Lower leg skin (tissue), 4 donors: Measurements from ENCODE around the gene ANKHD1. TPM values are rescaled to one million over a fixed set of nuclear protein-coding genes. Genes with fewer than 3 reads are reported as not detected.

Experiments used
- DNase-seq, 2 donors: peaks; one replicate each; pipeline ENCODE4 v3.0.0-alpha.2; 2019; ENCODE audit warnings: low spot score in 2 of 2
- H3K4me3 ChIP-seq: fragments of 200-600 bp; sonication (generic); 2 replicates; pipeline ENCODE4 v1.5.1; 2017; ENCODE audit warnings: mild to moderate bottlenecking, low read depth; ENCODE audit not compliant: poor library complexity, severe bottlenecking
- CTCF ChIP-seq, 3 donors: fragments of 450-650 bp; IDR thresholded peaks; one replicate each; pipeline ENCODE4 v1.5.1; 2016; ENCODE audit warnings: antibody characterized with exemption in 3 of 3, mild to moderate bottlenecking in 3 of 3, moderate library complexity in 2 of 3
- POLR2A ChIP-seq, 2 donors: fragments of 450-650 bp; IDR thresholded peaks; one replicate each; pipeline ENCODE4 v1.6.1; 2016 to 2017; ENCODE audit warnings: antibody characterized with exemption in 2 of 2, mild to moderate bottlenecking in 1 of 2, moderate library complexity in 1 of 2
- WGBS, 2 donors: methylation state at CpG; one replicate each; pipeline ENCODE4 v1.1.5; 2018; 5-methylcytosine and 5-hydroxymethylcytosine counted together
- intact Hi-C: fragments of 100-400 bp; cut with DNase I; formaldehyde crosslinking; loops from one replicate; pipeline ENCODE4 v1.15.0; 2023; ENCODE audit warnings: low total_unique reads
- total RNA-seq, 4 donors: library from RNA; depleted of rRNA; stranded (reverse); fragments of >200 nt; gene quantifications; one replicate each; pipeline ENCODE4 v1.1.0, GENCODE V29; 2016

ANKHD1 gene
- total RNA-seq, 4 donors from 2014 or later = 73.6 to 165 (median 101) TPM

DNA sequence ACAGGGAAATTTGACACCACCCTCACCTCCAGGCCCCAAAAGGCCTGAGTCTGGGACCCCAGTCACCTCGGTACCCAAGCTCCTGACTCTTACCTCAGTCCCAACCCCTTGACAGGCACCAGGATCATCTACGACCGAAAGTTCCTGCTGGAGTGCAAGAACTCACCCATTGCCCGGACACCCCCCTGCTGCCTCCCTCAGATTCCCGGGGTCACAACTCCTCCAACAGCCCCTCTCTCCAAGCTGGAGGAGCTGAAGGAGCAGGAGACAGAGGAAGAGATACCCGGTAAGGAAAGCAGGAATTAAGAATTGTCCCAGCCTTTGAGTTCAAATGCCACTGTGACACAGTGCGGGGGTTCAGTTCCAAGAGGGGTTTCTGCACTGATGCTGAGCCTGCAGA lies 147.2 kb downstream of the ANKHD1 start:
- WGBS, 2 donors = 83 to 84% methylated on average over 5 to 7 of the region's 7 CpGs
- DNase-seq = peak in 1 of 2 donors; percentile 79
- TF ChIP-seq POLR2A (IDR thresholded peaks at IDR 0.05) = no peak
- no peak for TF ChIP-seq CTCF (IDR thresholded peaks at IDR 0.05)
- intact Hi-C loops = loop anchor here (10.0 kb wide), 1 partner anchor 164 kb away; no protein-coding TSS in a partner anchor
- no peak overlapping the region for H3K4me3 ChIP-seq

- intact Hi-C loops = loop anchor here (10.0 kb wide), 1 partner anchor 165 kb away; no protein-coding TSS in a partner anchor
Measured at GRCh38 chr5:140549237-140550144, 147.9 kb downstream of the ANKHD1 start.

DNA sequence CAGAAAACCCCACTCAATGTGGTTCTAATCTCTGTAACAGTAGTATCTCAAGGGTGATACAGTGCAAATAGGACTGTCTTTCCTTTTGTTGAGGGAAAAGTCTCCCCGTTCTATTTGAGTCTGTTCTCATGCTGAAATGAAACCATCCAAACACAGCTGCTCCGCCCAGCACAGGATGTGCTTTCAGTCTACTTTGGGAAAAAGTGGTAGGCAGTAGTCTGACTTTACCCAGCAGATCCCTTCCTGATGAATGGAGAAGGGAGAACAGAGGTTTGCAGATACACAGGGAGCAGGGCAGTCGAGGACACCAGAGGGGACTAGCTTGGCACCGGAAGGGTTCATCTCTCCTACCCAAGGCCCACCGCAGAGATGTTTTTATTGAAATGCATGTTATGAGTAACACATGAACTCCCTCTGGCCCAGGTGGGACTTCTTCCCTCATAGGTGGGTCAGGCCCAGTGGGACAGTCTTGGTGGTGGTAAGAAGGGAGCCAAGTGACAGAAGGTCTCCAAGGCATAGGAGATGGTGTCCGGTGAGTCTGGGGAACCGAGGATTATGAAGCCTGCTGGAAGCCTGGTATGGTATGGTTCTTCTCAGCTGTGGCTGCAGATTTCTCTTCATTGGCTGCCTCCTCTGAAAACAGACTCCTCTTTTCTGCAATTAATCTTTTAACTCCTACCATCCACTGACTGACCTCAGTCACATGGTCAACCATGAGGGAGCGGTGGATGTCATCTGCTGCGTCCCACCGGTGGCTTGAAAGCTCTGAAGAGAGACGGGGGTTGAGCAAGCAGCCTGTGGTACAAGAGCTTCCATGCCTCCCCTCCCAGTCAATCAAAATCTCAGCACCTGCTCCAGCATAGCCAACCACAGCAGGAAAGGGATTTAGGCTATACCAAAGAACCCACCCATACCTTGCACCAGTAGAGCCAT lies 148.8 kb downstream of the ANKHD1 start:
- intact Hi-C loops = no loop called here
- 88 to 93% methylated on average over 11 of the region's 11 CpGs for WGBS, 2 donors
- no peak overlapping the region for H3K4me3 ChIP-seq
- TF ChIP-seq CTCF (IDR thresholded peaks at IDR 0.05) (no peak), POLR2A (IDR thresholded peaks at IDR 0.05) (no peak)
- peak in 1 of 2 donors; percentile 75 for DNase-seq

More at GRCh38 chr5:140549237-140550144, 147.9 kb downstream of the ANKHD1 start:
- no peak overlapping the region for H3K4me3 ChIP-seq
- TF ChIP-seq CTCF (IDR thresholded peaks at IDR 0.05) = no peak
- TF ChIP-seq POLR2A (IDR thresholded peaks at IDR 0.05) = no peak
- 66 to 71% methylated on average over 3 of the region's 3 CpGs for WGBS, 2 donors
- DNase-seq = peak; percentile 63 to 85

GRCh38 chr5:140551872-140552271 lies 150.2 kb downstream of the ANKHD1 start:
- peak in 1 of 2 donors; percentile 8 for DNase-seq
- intact Hi-C loops = no loop called here
- no peak for TF ChIP-seq POLR2A (IDR thresholded peaks at IDR 0.05)
- no peak for TF ChIP-seq CTCF (IDR thresholded peaks at IDR 0.05)
- 78 to 84% methylated on average over 4 of the region's 4 CpGs for WGBS, 2 donors
- H3K4me3 ChIP-seq = no peak overlapping the region

DNA sequence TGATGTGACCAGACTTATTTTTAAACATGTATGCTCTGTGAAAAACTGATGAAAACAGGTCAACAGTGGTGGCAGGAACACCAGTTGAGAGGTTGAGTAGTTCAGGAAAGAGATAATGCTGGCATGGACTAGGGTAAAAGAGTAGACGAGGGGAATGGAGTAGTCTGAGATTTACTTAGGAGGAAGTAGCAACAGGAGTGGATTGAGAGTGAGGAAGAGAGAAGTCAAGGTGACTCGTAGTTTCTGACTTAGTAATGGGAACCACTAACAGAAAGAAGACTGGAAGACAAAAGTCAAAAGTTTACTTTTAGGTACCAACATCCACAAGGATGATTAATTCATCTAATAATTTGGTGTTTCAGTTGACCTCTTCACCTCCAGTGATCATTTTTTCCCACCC lies 152.0 kb downstream of the ANKHD1 start:
- H3K4me3 ChIP-seq = no peak overlapping the region
- DNase-seq = no peak
- 78 to 79% methylated on average over 2 of the region's 2 CpGs for WGBS, 2 donors
- intact Hi-C loops = no loop called here
- TF ChIP-seq POLR2A (IDR thresholded peaks at IDR 0.05) = no peak
- no peak for TF ChIP-seq CTCF (IDR thresholded peaks at IDR 0.05)
